Measurements from ENCODE around the gene ANGEL2. TPM values are rescaled to one million over a fixed set of nuclear protein-coding genes. Genes with fewer than 3 reads are reported as not detected.
"Not testable (repeated sequence)": the region's sequence is repeated elsewhere in the genome, so short reads cannot be mapped to it uniquely, and the experiment has no call there.

Gene ANGEL2
- total RNA-seq, 1 donor from 2014 or later: 36.8 TPM

GRCh38 chr1:213032651-213033050 lies 17.0 kb upstream of the ANGEL2 start:
- no peak for DNase-seq (ENCODE audit: low read depth)
- H3K4me3 ChIP-seq (ENCODE audit: low read depth, low read length): no peak overlapping the region
- no peaks in the 10 kb centered on the region for H3K27me3 ChIP-seq (ENCODE audit: control insufficient read depth, insufficient read depth, low read length)
- TF ChIP-seq CTCF (IDR thresholded peaks at IDR 0.05; ENCODE audit: insufficient read depth, low read length, poor library complexity, severe bottlenecking): no peak
- H3K36me3 ChIP-seq (ENCODE audit: control insufficient read depth, insufficient read depth, low read length): no peaks in the 10 kb centered on the region

- not testable (repeated sequence) for DNase-seq (ENCODE audit: low read depth); H3K27me3 ChIP-seq (ENCODE audit: control insufficient read depth, insufficient read depth, low read length); H3K36me3 ChIP-seq (ENCODE audit: control insufficient read depth, insufficient read depth, low read length); H3K4me3 ChIP-seq (ENCODE audit: low read depth, low read length)
Observed at GRCh38 chr1:213027024-213027423, 11.4 kb upstream of the ANGEL2 start.

- no peak overlapping the region for H3K4me3 ChIP-seq (ENCODE audit: low read depth, low read length)
- TF ChIP-seq CTCF (IDR thresholded peaks at IDR 0.05; ENCODE audit: insufficient read depth, low read length, poor library complexity, severe bottlenecking): no peak
- no peak for DNase-seq (ENCODE audit: low read depth)
- H3K36me3 ChIP-seq (ENCODE audit: control insufficient read depth, insufficient read depth, low read length): no peaks in the 10 kb centered on the region
- no peaks in the 10 kb centered on the region for H3K27me3 ChIP-seq (ENCODE audit: control insufficient read depth, insufficient read depth, low read length)
Observed at GRCh38 chr1:213020016-213020415, 4.3 kb upstream of the ANGEL2 start.

- DNase-seq (ENCODE audit: low read depth): no peak
- TF ChIP-seq CTCF (IDR thresholded peaks at IDR 0.05; ENCODE audit: insufficient read depth, low read length, poor library complexity, severe bottlenecking): no peak
- no peaks in the 10 kb centered on the region for H3K27me3 ChIP-seq (ENCODE audit: control insufficient read depth, insufficient read depth, low read length)
- H3K4me3 ChIP-seq (ENCODE audit: low read depth, low read length): no peak overlapping the region
- no peaks in the 10 kb centered on the region for H3K36me3 ChIP-seq (ENCODE audit: control insufficient read depth, insufficient read depth, low read length)
Observed at GRCh38 chr1:213019450-213019849, 3.8 kb upstream of the ANGEL2 start.

- Histone ChIP-seq H3K27me3 (ENCODE audit: control insufficient read depth, insufficient read depth, low read length) (no peaks in the 10 kb centered on the region), H3K4me3 (ENCODE audit: low read depth, low read length) (no peak overlapping the region), H3K36me3 (ENCODE audit: control insufficient read depth, insufficient read depth, low read length) (no peaks in the 10 kb centered on the region)
- no peak for TF ChIP-seq CTCF (IDR thresholded peaks at IDR 0.05; ENCODE audit: insufficient read depth, low read length, poor library complexity, severe bottlenecking)
- DNase-seq (ENCODE audit: low read depth): no peak
Observed at GRCh38 chr1:213017447-213018273, 2.0 kb upstream of the ANGEL2 start.

- Histone ChIP-seq H3K4me3 (ENCODE audit: low read depth, low read length) (peak overlapping the region; percentile 99), H3K36me3 (ENCODE audit: control insufficient read depth, insufficient read depth, low read length) (no peaks in the 10 kb centered on the region), H3K27me3 (ENCODE audit: control insufficient read depth, insufficient read depth, low read length) (no peaks in the 10 kb centered on the region)
- no peak for DNase-seq (ENCODE audit: low read depth)
- no peak for TF ChIP-seq CTCF (IDR thresholded peaks at IDR 0.05; ENCODE audit: insufficient read depth, low read length, poor library complexity, severe bottlenecking)
Observed at GRCh38 chr1:213014642-213015041, 1.0 kb downstream of the ANGEL2 start.
